K562 (cell line): ENCODE data around the gene EOGT. TPM values are rescaled to one million over a fixed set of nuclear protein-coding genes. Genes with fewer than 3 reads are reported as not detected.

ENCODE experiments used
- ATAC-seq: fragments of 200-7000 bp; cut with Tn5 transposase; 3 replicates; pipeline ENCODE4 v1.9.1; 2020; ENCODE audit warnings: moderate library complexity
- BruUV-seq: library from RNA; stranded (reverse); fragments of 400-500 nt; replicated peaks from 2 replicates; lab custom pipeline; 2021; lab: Mats Ljungman, UMichigan
- CTCF ChIA-PET: fragments of 300-600 bp; formaldehyde crosslinking; extraction: SDS; loops from one replicate; lab custom pipeline; 2021; ENCODE audit warnings: low intra/inter-chr PET ratio; lab: Yijun Ruan, JAX
- POLR2A ChIA-PET: fragments of 300-600, 350-650 bp; sonication (Branson Sonifier 250); formaldehyde crosslinking; extraction: SDS; loops from one replicate; lab custom pipeline; 2021; ENCODE audit warnings: antibody characterized with exemption, inconsistent platforms; lab: Yijun Ruan, JAX
- DNase-seq, 4 experiments: peaks; one replicate each; pipeline versions ENCODE4 v3.0.0 to v3.0.0-alpha.2; 2011 to 2018; ENCODE audit warnings: low spot score in 3 of 4, mixed read lengths in 3 of 4; ENCODE audit errors: extremely low read depth in 1 of 4
- FAIRE-seq: peaks from 2 replicates; lab custom pipeline; 2011; peaks lifted over from hg19 to GRCh38; lab: Jason Lieb, UNC
- H2AFZ ChIP-seq: 2 replicates; pipeline ENCODE4 v1.6.0; 2011; ENCODE audit warnings: low read depth, low read length, control low read depth, inconsistent platforms
- H3K27ac ChIP-seq: fragments of 200-600 bp; 3 replicates; pipeline ENCODE4 v1.8.0; 2011; ENCODE audit warnings: low read depth, mild to moderate bottlenecking, control low read depth, inconsistent platforms, low read length, moderate library complexity, mixed read lengths; ENCODE audit errors: extremely low read depth
- H3K27me3 ChIP-seq, 2 experiments: fragments of 300-600 bp in 1 of 2; 2 replicates in 1 of 2; 3 replicates in 1 of 2; pipeline versions ENCODE4 v1.6.0 to v1.8.0; 2011; ENCODE audit warnings: inconsistent platforms in 2 of 2, low read length in 2 of 2, mild to moderate bottlenecking in 1 of 2, mixed read lengths in 1 of 2, moderate library complexity in 1 of 2; ENCODE audit not compliant: control insufficient read depth in 2 of 2, insufficient read depth in 2 of 2
- H3K36me3 ChIP-seq: fragments of 300-600 bp; 3 replicates; pipeline ENCODE4 v1.8.0; 2011; ENCODE audit warnings: mild to moderate bottlenecking, low read length, inconsistent platforms; ENCODE audit not compliant: control insufficient read depth, insufficient read depth
- H3K4me1 ChIP-seq, 2 experiments: fragments of 200-600 bp in 1 of 2; replicated peaks in 1 of 2; 2 replicates in 1 of 2; 3 replicates in 1 of 2; pipeline versions ENCODE4 v1.5.1 to v1.8.0; 2011; ENCODE audit warnings: inconsistent platforms in 2 of 2, low read length in 2 of 2, mild to moderate bottlenecking in 1 of 2, mixed read lengths in 1 of 2, moderate library complexity in 1 of 2; ENCODE audit not compliant: control insufficient read depth in 2 of 2, insufficient read depth in 2 of 2
- H3K4me2 ChIP-seq: 2 replicates; pipeline ENCODE4 v1.6.1; 2011; ENCODE audit warnings: low read length, control low read depth, inconsistent platforms, mixed read lengths; ENCODE audit not compliant: insufficient read depth
- H3K4me3 ChIP-seq: fragments of 200-600 bp; sonication (generic), shearing (Covaris generic); 2 replicates; pipeline ENCODE4 v1.5.1; 2016; ENCODE audit warnings: control low read depth, inconsistent platforms
- H3K79me2 ChIP-seq: fragments of 200-600 bp; 3 replicates; pipeline ENCODE4 v1.8.0; 2011; ENCODE audit warnings: low read length, inconsistent platforms; ENCODE audit not compliant: control insufficient read depth, insufficient read depth
- H3K9ac ChIP-seq, 2 experiments: 2 replicates each; pipeline versions ENCODE4 v1.6.0 to v1.6.1; 2011; ENCODE audit warnings: low read depth in 2 of 2, low read length in 2 of 2, control low read depth in 1 of 2, inconsistent platforms in 1 of 2, mild to moderate bottlenecking in 1 of 2, mixed read lengths in 1 of 2; ENCODE audit not compliant: insufficient read depth in 1 of 2
- H3K9me1 ChIP-seq: one replicate; pipeline ENCODE4 v1.6.0; 2011; ENCODE audit warnings: inconsistent platforms, mild to moderate bottlenecking, low read length, moderate library complexity; ENCODE audit not compliant: control insufficient read depth, insufficient read depth
- H3K9me3 ChIP-seq: replicated peaks from 2 replicates; pipeline ENCODE4 v1.5.1; 2011; ENCODE audit warnings: low read depth, low read length, inconsistent platforms; ENCODE audit not compliant: control insufficient read depth, insufficient read depth
- H4K20me1 ChIP-seq: replicated peaks from 2 replicates; pipeline ENCODE4 v1.6.1; 2011; ENCODE audit warnings: low read length, inconsistent platforms, mixed read lengths; ENCODE audit not compliant: control insufficient read depth, insufficient read depth
- ATF4 ChIP-seq: fragments of 450-650 bp; formaldehyde crosslinking; IDR thresholded peaks from 2 replicates; pipeline ENCODE4 v1.4.0; 2022; ENCODE audit warnings: mild to moderate bottlenecking, moderate library complexity
- CGGBP1 ChIP-seq: fragments of 250-450 bp; sonication (Bioruptor Pico); IDR thresholded peaks from 2 replicates; pipeline ENCODE4 v1.9.0; 2021; ENCODE audit warnings: mild to moderate bottlenecking
- GATAD2B ChIP-seq: fragments of 450-650 bp; IDR thresholded peaks from 2 replicates; pipeline ENCODE4 v1.6.1; 2017; ENCODE audit warnings: mild to moderate bottlenecking, borderline replicate concordance
- KLF16 ChIP-seq: IDR thresholded peaks from 2 replicates; pipeline ENCODE4 v1.6.1; 2016; ENCODE audit warnings: antibody characterized with exemption
- MAFK ChIP-seq: IDR thresholded peaks from 2 replicates; pipeline ENCODE4 v1.6.1; 2011; ENCODE audit warnings: low read length, improper control_type of control experiment
- MTA2 ChIP-seq: fragments of 450-650 bp; IDR thresholded peaks from 2 replicates; pipeline ENCODE4 v1.6.1; 2016; ENCODE audit warnings: low read depth
- ZBTB49 ChIP-seq: sonication (generic); formaldehyde crosslinking; IDR thresholded peaks from 2 replicates; pipeline ENCODE4 v1.8.0; 2022; ENCODE audit warnings: missing genetic modification reagents, mild to moderate bottlenecking, borderline replicate concordance
- WGBS: fragments of 100-300 bp; shearing (Covaris generic); methylation state at CpG from one replicate; pipeline ENCODE4 v1.1.6; 2016; ENCODE audit warnings: low coverage, mixed read lengths; ENCODE audit not compliant: insufficient coverage; ENCODE audit errors: missing lambda C conversion rate; 5-methylcytosine and 5-hydroxymethylcytosine counted together
- in situ Hi-C: fragments of 300-500 bp; cut with MboI; formaldehyde crosslinking; loops from 4 replicates; pipeline ENCODE4 v1.15.0; 2018; ENCODE audit warnings: inconsistent platforms, mixed read lengths
- intact Hi-C: fragments of 100-400 bp; cut with micrococcal nuclease; formaldehyde crosslinking; loops from 2 replicates; pipeline ENCODE4 v1.14.2; 2022
- polyA plus RNA-seq, 8 experiments: library from polyadenylated mRNA; depleted of rRNA in 4 of 8; stranded (reverse) in 5 of 8; unstranded in 3 of 8; fragments of >200 nt; fragmentation: Nextera tagmentation in 2 of 8; fragmentation: Illumina TruSeq in 1 of 8; extraction: Ambion mirVana in 2 of 8; extraction: Trizol in 1 of 8; gene quantifications; 2 replicates each; pipeline versions ENCODE4 v1.2.1 to v1.2.3, GENCODE V29; 2011 to 2014; ENCODE audit warnings: inconsistent platforms in 1 of 8, missing spikeins in 1 of 8
- total RNA-seq, 7 experiments: library from RNA; depleted of rRNA in 6 of 7; stranded (reverse); fragments of >200 nt in 6 of 7; fragmentation: Illumina TruSeq in 2 of 7; extraction: Trizol in 2 of 7; gene quantifications; 2 replicates each; pipeline versions ENCODE4 v1.2.1 to v1.2.3, GENCODE V29; 2011 to 2021; ENCODE audit warnings: low replicate concordance in 1 of 7

Gene EOGT
- total and polyA plus RNA-seq, 9 of the 15 experiments (the other 6 are each of a cell fraction or from before 2014, with no cell fraction given), result 3.6 to 17.9 (median 7.4) TPM

GRCh38 chr3:69059688-69060087 lies 46.2 kb upstream of the EOGT start:
- intact Hi-C loops, result no loop called here
- ATAC-seq (no peak), DNase-seq (no peak), FAIRE-seq (no peak)
- H3K27me3 ChIP-seq, result no peaks in the 10 kb centered on the region
- BruUV-seq, result no TSS peak
- TF ChIP-seq KLF16 (no peak), ATF4 (CRISPR knock-in tag) (no peak)
- H3K9ac ChIP-seq, result no peak overlapping the region
- no peak overlapping the region for H2AFZ ChIP-seq
- H3K27ac ChIP-seq, result no peak overlapping the region
- in situ Hi-C loops, result no loop called here
- POLR2A ChIA-PET, result interaction anchor here (1.2 kb wide), 1 partner anchor 14 kb away, joined by 3 read pairs; no protein-coding TSS in a partner anchor
- no peaks in the 10 kb centered on the region for H4K20me1 ChIP-seq
- CTCF ChIA-PET, result no interaction called here
- H3K4me3 ChIP-seq, result no peak overlapping the region
- H3K4me2 ChIP-seq, result no peak overlapping the region
- H3K79me2 ChIP-seq, result no peaks in the 10 kb centered on the region
- H3K36me3 ChIP-seq, result peaks cover 68% of the 10 kb centered on the region
- H3K4me1 ChIP-seq, result no peaks in the 10 kb centered on the region
- no peaks in the 10 kb centered on the region for H3K9me1 ChIP-seq
- no peaks in the 10 kb centered on the region for H3K9me3 ChIP-seq

GRCh38 chr3:69058947-69059224 lies 45.4 kb upstream of the EOGT start:
- Histone ChIP-seq H3K4me2 (no peak overlapping the region), H3K79me2 (no peaks in the 10 kb centered on the region), H4K20me1 (no peaks in the 10 kb centered on the region), H2AFZ (no peak overlapping the region), H3K9me1 (no peaks in the 10 kb centered on the region), H3K4me1 (no peaks in the 10 kb centered on the region), H3K4me3 (no peak overlapping the region), H3K27ac (no peak overlapping the region), H3K9ac (no peak overlapping the region), H3K36me3 (peaks cover 68% of the 10 kb centered on the region), H3K27me3 (no peaks in the 10 kb centered on the region), H3K9me3 (no peaks in the 10 kb centered on the region)
- intact Hi-C loops, result no loop called here
- BruUV-seq, result no TSS peak
- in situ Hi-C loops, result no loop called here
- POLR2A ChIA-PET, result no interaction called here
- DNase-seq (no peak), FAIRE-seq (no peak), ATAC-seq (no peak)
- CTCF ChIA-PET, result no interaction called here
- 78% methylated on average over 2 of the region's 2 CpGs for WGBS
- TF ChIP-seq MTA2, result no peak
- no peak for TF ChIP-seq MAFK
- no peak for TF ChIP-seq CGGBP1 (CRISPR knock-in tag)
- TF ChIP-seq ZBTB49 (CRISPR knock-in tag), result no peak
- no peak for TF ChIP-seq GATAD2B
